H9 (cell line): ENCODE data around the gene KIF18B. TPM values are rescaled to one million over a fixed set of nuclear protein-coding genes. Genes with fewer than 3 reads are reported as not detected.
A peak's percentile ranks its signal among the peaks of the same experiment; 100 is the strongest.

Experiments used
- DNase-seq: peaks from one replicate; pipeline ENCODE4 v3.0.0-alpha.2; 2017
- H2AFZ ChIP-seq: one replicate; pipeline ENCODE4 v1.6.1; 2013; ENCODE audit warnings: mild to moderate bottlenecking, low read length, control low read depth, moderate library complexity
- H2AK5ac ChIP-seq: 2 replicates; pipeline ENCODE4 v1.6.1; 2013; ENCODE audit warnings: low read length, control low read depth, mixed read lengths; ENCODE audit not compliant: insufficient read length
- H2BK120ac ChIP-seq: one replicate; pipeline ENCODE4 v1.6.1; 2013; ENCODE audit warnings: low read depth, mild to moderate bottlenecking, low read length, control low read depth, inconsistent platforms; ENCODE audit not compliant: poor library complexity, severe bottlenecking
- H2BK12ac ChIP-seq: 2 replicates; pipeline ENCODE4 v1.6.1; 2013; ENCODE audit warnings: low read length, control low read depth, mixed read lengths, low read depth; ENCODE audit not compliant: insufficient read length
- H2BK15ac ChIP-seq: 2 replicates; pipeline ENCODE4 v1.6.1; 2013; ENCODE audit warnings: low read depth, low read length, control low read depth
- H2BK20ac ChIP-seq: one replicate; pipeline ENCODE4 v1.6.1; 2013; ENCODE audit warnings: low read depth, mild to moderate bottlenecking, low read length, control low read depth, inconsistent platforms; ENCODE audit not compliant: poor library complexity, severe bottlenecking
- H2BK5ac ChIP-seq: 2 replicates; pipeline ENCODE4 v1.6.1; 2013; ENCODE audit warnings: low read length, control low read depth, mixed read lengths; ENCODE audit not compliant: insufficient read length
- H3K14ac ChIP-seq: 2 replicates; pipeline ENCODE4 v1.6.1; 2013; ENCODE audit warnings: low read length, control low read depth; ENCODE audit not compliant: insufficient read depth
- H3K18ac ChIP-seq: 2 replicates; pipeline ENCODE4 v1.6.1; 2013; ENCODE audit warnings: low read depth, mild to moderate bottlenecking, mixed read lengths, low read length, control low read depth; ENCODE audit not compliant: insufficient read length
- H3K23ac ChIP-seq: 2 replicates; pipeline ENCODE4 v1.6.1; 2013; ENCODE audit warnings: low read length, control low read depth, mixed read lengths, low read depth; ENCODE audit not compliant: insufficient read length
- H3K23me2 ChIP-seq: 2 replicates; pipeline ENCODE4 v1.6.1; 2013; ENCODE audit warnings: low read depth, mild to moderate bottlenecking, mixed read lengths, low read length, control low read depth; ENCODE audit not compliant: insufficient read length, poor library complexity, severe bottlenecking
- H3K27ac ChIP-seq: 2 replicates; pipeline ENCODE4 v1.5.1; 2013; ENCODE audit warnings: low read length, control low read depth, mixed read lengths, low read depth; ENCODE audit not compliant: insufficient read length
- H3K27me3 ChIP-seq: 2 replicates; pipeline ENCODE4 v1.6.1; 2013; ENCODE audit warnings: low read length, control low read depth, inconsistent platforms; ENCODE audit not compliant: insufficient read depth
- H3K4ac ChIP-seq: 2 replicates; pipeline ENCODE4 v1.6.1; 2013; ENCODE audit warnings: low read depth, mild to moderate bottlenecking, control low read depth, inconsistent platforms, low read length, moderate library complexity
- H3K4me1 ChIP-seq: 2 replicates; pipeline ENCODE4 v1.6.1; 2013; ENCODE audit warnings: low read length, control low read depth, inconsistent platforms; ENCODE audit not compliant: insufficient read depth
- H3K4me2 ChIP-seq: 2 replicates; pipeline ENCODE4 v1.6.1; 2013; ENCODE audit warnings: low read length, control low read depth, mixed read lengths; ENCODE audit not compliant: insufficient read length, insufficient read depth
- H3K56ac ChIP-seq: 2 replicates; pipeline ENCODE4 v1.6.1; 2013; ENCODE audit warnings: low read depth, mild to moderate bottlenecking, mixed read lengths, low read length, control low read depth; ENCODE audit not compliant: insufficient read length
- H3K79me1 ChIP-seq: 2 replicates; pipeline ENCODE4 v1.6.1; 2013; ENCODE audit warnings: low read depth, mild to moderate bottlenecking, moderate library complexity, low read length, control low read depth, inconsistent platforms; ENCODE audit not compliant: insufficient read depth, poor library complexity, severe bottlenecking
- H3K79me2 ChIP-seq: 2 replicates; pipeline ENCODE4 v1.6.1; 2013; ENCODE audit warnings: low read length, control low read depth, inconsistent platforms; ENCODE audit not compliant: insufficient read depth
- H3K9ac ChIP-seq: 2 replicates; pipeline ENCODE4 v1.6.1; 2013; ENCODE audit warnings: low read length, control low read depth, mixed read lengths; ENCODE audit not compliant: insufficient read length; ENCODE audit errors: extremely low read depth
- H3K9me3 ChIP-seq: one replicate; pipeline ENCODE4 v1.6.1; 2013; ENCODE audit warnings: low read depth, low read length, inconsistent platforms; ENCODE audit not compliant: control insufficient read depth
- H3T11ph ChIP-seq: one replicate; pipeline ENCODE4 v1.6.1; 2013; ENCODE audit warnings: mild to moderate bottlenecking, low read length, control low read depth, inconsistent platforms
- H4K20me1 ChIP-seq: one replicate; pipeline ENCODE4 v1.6.1; 2013; ENCODE audit not compliant: control insufficient read depth, insufficient read length, insufficient read depth
- H4K5ac ChIP-seq: 2 replicates; pipeline ENCODE4 v1.6.1; 2013; ENCODE audit warnings: low read depth, mild to moderate bottlenecking, mixed read lengths, low read length, control low read depth; ENCODE audit not compliant: insufficient read length
- H4K8ac ChIP-seq: replicated peaks from 2 replicates; pipeline ENCODE4 v1.6.1; 2013; ENCODE audit warnings: low read length, control low read depth, mixed read lengths, low read depth; ENCODE audit not compliant: insufficient read length
- H4K91ac ChIP-seq: 2 replicates; pipeline ENCODE4 v1.6.1; 2013; ENCODE audit warnings: low read depth, mild to moderate bottlenecking, moderate library complexity, mixed read lengths, low read length, control low read depth; ENCODE audit not compliant: insufficient read length
- H3K27ac Mint-ChIP-seq, 3 experiments: 2 replicates in 2 of 3; 3 replicates in 1 of 3; pipeline ENCODE4 v1.8.0; 2020 to 2021; ENCODE audit warnings: mixed read lengths in 3 of 3, mild to moderate bottlenecking in 1 of 3, moderate library complexity in 1 of 3
- H3K27me3 Mint-ChIP-seq: 2 replicates; pipeline ENCODE4 v1.8.0; 2021; ENCODE audit warnings: low read depth, mild to moderate bottlenecking, moderate library complexity, mixed read lengths
- H3K36me3 Mint-ChIP-seq, 3 experiments: 2 replicates in 2 of 3; 3 replicates in 1 of 3; pipeline ENCODE4 v1.8.0; 2020 to 2021; ENCODE audit warnings: low read depth in 3 of 3, mixed read lengths in 3 of 3; ENCODE audit not compliant: insufficient read depth in 1 of 3
- H3K4me1 Mint-ChIP-seq, 2 experiments: 2 replicates each; pipeline ENCODE4 v1.8.0; 2020; ENCODE audit warnings: mixed read lengths in 2 of 2
- H3K4me3 Mint-ChIP-seq, 2 experiments: 2 replicates in 1 of 2; 3 replicates in 1 of 2; pipeline ENCODE4 v1.8.0; 2020 to 2021; ENCODE audit warnings: mild to moderate bottlenecking in 2 of 2, mixed read lengths in 2 of 2, moderate library complexity in 1 of 2
- H3K9me3 Mint-ChIP-seq, 2 experiments: 2 replicates in 1 of 2; 3 replicates in 1 of 2; pipeline ENCODE4 v1.8.0; 2020; ENCODE audit warnings: mild to moderate bottlenecking in 2 of 2, mixed read lengths in 2 of 2, moderate library complexity in 1 of 2
- WGBS: extraction: QIAGEN DNeasy Blood & Tissue Kit; methylation state at CpG from one replicate; pipeline ENCODE4 v1.1.7; 2013; ENCODE audit warnings: missing lambda C conversion rate, low lambda C conversion rate, mixed read lengths; ENCODE audit not compliant: insufficient read length; ENCODE audit errors: extremely low coverage; 5-methylcytosine and 5-hydroxymethylcytosine counted together
- total RNA-seq: library from RNA; stranded (reverse); gene quantifications from 2 replicates; pipeline ENCODE4 v1.2.1, GENCODE V29; 2021
- TF ChIP-seq, protein P1 (sequence below): fragments of 200-600 bp; sonication (generic); conservative IDR thresholded peaks from 3 replicates; pipeline ENCODE4 v1.8.0; 2021; ENCODE audit warnings: antibody characterized with exemption, mild to moderate bottlenecking

KIF18B gene
- total RNA-seq, 1 experiment from 2014 or later = 51.8 TPM

DNA sequence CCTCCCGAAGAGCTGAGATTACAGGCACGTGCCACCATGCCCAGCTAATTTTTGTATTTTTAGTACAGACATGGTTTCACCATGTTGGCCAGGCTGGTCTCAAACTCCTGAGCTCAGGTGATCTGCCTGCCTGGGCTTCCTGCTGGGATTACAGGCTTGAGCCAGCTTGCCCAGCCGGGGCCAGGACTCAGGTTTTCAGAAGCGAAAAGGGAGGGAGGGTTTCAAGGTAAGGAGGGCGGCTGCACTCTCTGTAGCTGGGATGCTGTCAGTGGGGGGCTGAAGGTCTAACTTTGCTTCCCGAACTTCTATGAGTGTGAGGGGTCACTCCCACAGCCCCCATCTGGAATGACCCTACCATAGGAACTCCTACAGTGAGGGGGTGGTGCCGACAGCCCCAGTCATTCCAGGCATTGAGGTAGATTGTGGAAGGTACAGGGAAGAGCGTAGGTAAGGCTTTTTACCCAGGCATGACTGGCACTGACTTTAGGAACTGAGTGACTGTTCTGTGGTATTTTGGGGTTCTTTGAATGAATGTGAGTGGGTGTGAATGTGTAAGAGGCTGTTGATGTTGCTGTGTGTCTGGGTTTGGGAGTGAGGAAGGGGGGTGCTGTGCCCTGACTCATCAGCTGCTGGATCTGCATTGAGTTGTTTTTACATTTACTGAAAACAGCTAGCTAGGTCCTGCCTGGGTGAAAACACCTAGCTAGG, 24.4 kb upstream of the KIF18B start:
- Histone ChIP-seq H3K9ac (no peak overlapping the region), H3K4me2 (peak overlapping the region; percentile 53), H3K79me1 (no peaks in the 10 kb centered on the region), H3K56ac (no peak overlapping the region), H3K18ac (no peak overlapping the region), H2BK20ac (no peak overlapping the region), H3K27ac (no peak overlapping the region), H2AK5ac (no peak overlapping the region), H3K79me2 (no peaks in the 10 kb centered on the region), H4K5ac (no peak overlapping the region), H3K9me3 (no peaks in the 10 kb centered on the region), H3K4me1 (no peaks in the 10 kb centered on the region; the same call in 1 of the 2 replicates), H3T11ph (no peak overlapping the region), H2BK5ac (no peak overlapping the region), H3K27me3 (peaks cover 16% of the 10 kb centered on the region; the same call in 1 of the 2 replicates), H2BK15ac (no peak overlapping the region), H2BK120ac (no peak overlapping the region), H4K20me1 (no peaks in the 10 kb centered on the region), H3K4ac (no peak overlapping the region), H2BK12ac (no peak overlapping the region), H4K91ac (no peak overlapping the region), H2AFZ (no peak overlapping the region), H3K14ac (no peak overlapping the region), H4K8ac (no peak overlapping the region), H3K23me2 (peaks cover 30% of the 10 kb centered on the region), H3K23ac (no peak overlapping the region)
- Mint-ChIP-seq H3K9me3 (no peaks in the 10 kb centered on the region), H3K27ac (peak overlapping the region in 2 of 3 experiments; percentile 27 to 73; a peak in 3 of 7 replicates), H3K4me3 (peak overlapping the region in 1 of 2 experiments; percentile 57; a peak in 4 of 5 replicates), H3K27me3 (peaks cover 71% of the 10 kb centered on the region), H3K36me3 (no peaks in the 10 kb centered on the region), H3K4me1 (peaks cover 29 to 51% of the 10 kb centered on the region in 2 experiments)
- DNase-seq = peak; percentile 80
- no CpG with 5 or more reads among the region's 8 CpGs for WGBS
- TF ChIP-seq, protein P1, sequence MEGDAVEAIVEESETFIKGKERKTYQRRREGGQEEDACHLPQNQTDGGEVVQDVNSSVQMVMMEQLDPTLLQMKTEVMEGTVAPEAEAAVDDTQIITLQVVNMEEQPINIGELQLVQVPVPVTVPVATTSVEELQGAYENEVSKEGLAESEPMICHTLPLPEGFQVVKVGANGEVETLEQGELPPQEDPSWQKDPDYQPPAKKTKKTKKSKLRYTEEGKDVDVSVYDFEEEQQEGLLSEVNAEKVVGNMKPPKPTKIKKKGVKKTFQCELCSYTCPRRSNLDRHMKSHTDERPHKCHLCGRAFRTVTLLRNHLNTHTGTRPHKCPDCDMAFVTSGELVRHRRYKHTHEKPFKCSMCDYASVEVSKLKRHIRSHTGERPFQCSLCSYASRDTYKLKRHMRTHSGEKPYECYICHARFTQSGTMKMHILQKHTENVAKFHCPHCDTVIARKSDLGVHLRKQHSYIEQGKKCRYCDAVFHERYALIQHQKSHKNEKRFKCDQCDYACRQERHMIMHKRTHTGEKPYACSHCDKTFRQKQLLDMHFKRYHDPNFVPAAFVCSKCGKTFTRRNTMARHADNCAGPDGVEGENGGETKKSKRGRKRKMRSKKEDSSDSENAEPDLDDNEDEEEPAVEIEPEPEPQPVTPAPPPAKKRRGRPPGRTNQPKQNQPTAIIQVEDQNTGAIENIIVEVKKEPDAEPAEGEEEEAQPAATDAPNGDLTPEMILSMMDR = no peak
